HepG2 (cell line): ENCODE data around the gene VCAN. TPM values are rescaled to one million over a fixed set of nuclear protein-coding genes. Genes with fewer than 3 reads are reported as not detected.

ENCODE experiments used
- ATAC-seq: fragments of 200-7000 bp; cut with Tn5 transposase; 3 replicates; pipeline ENCODE4 v1.9.1; 2020; ENCODE audit warnings: mild to moderate bottlenecking, moderate library complexity
- BruUV-seq: library from RNA; stranded (reverse); fragments of 400-500 nt; replicated peaks from 2 replicates; lab custom pipeline; 2021; lab: Mats Ljungman, UMichigan
- CTCF ChIA-PET: fragments of 300-600 bp; formaldehyde crosslinking; extraction: SDS; loops from one replicate; lab custom pipeline; 2021; ENCODE audit warnings: low total read pairs, inconsistent platforms, low intra/inter-chr PET ratio; lab: Yijun Ruan, JAX
- POLR2A ChIA-PET: fragments of 350-600 bp; sonication (Branson Sonifier 250); formaldehyde crosslinking; loops from one replicate; lab custom pipeline; 2020; ENCODE audit warnings: antibody characterized with exemption, inconsistent platforms; lab: Yijun Ruan, JAX
- DNase-seq: peaks from one replicate; pipeline ENCODE4 v3.0.0-alpha.2; 2015; ENCODE audit warnings: low spot score
- FAIRE-seq: peaks from 3 replicates; lab custom pipeline; 2011; peaks lifted over from hg19 to GRCh38; lab: Jason Lieb, UNC
- H2AFZ ChIP-seq: one replicate; pipeline ENCODE4 v1.6.1; 2011; ENCODE audit warnings: low read length, inconsistent platforms
- H3K27ac ChIP-seq: fragments of 300-600 bp; 3 replicates; pipeline ENCODE4 v1.8.0; 2011; ENCODE audit warnings: mixed run types, mild to moderate bottlenecking, mixed read lengths, low read length, inconsistent platforms; ENCODE audit not compliant: insufficient read depth; ENCODE audit errors: extremely low read length
- H3K27me3 ChIP-seq, 2 experiments: fragments of 200-600 bp in 1 of 2; 2 replicates in 1 of 2; 3 replicates in 1 of 2; pipeline versions ENCODE4 v1.6.0 to v1.8.0; 2011; ENCODE audit warnings: low read length in 2 of 2, mild to moderate bottlenecking in 2 of 2, moderate library complexity in 2 of 2, inconsistent platforms in 1 of 2; ENCODE audit not compliant: insufficient read depth in 2 of 2, control insufficient read depth in 1 of 2
- H3K36me3 ChIP-seq, 2 experiments: fragments of 200-600 bp in 1 of 2; replicated peaks in 1 of 2; 2 replicates in 1 of 2; 3 replicates in 1 of 2; pipeline versions ENCODE4 v1.5.1 to v1.8.0; 2011; ENCODE audit warnings: low read length in 2 of 2, inconsistent platforms in 1 of 2; ENCODE audit not compliant: insufficient read depth in 2 of 2, control insufficient read depth in 1 of 2
- H3K4me1 ChIP-seq: 2 replicates; pipeline ENCODE4 v1.5.1; 2012; ENCODE audit warnings: low read length, inconsistent platforms; ENCODE audit not compliant: insufficient read depth
- H3K4me2 ChIP-seq: 2 replicates; pipeline ENCODE4 v1.6.0; 2011; ENCODE audit warnings: low read depth, low read length, inconsistent platforms
- H3K4me3 ChIP-seq, 3 experiments: fragments of 200-600 bp in 1 of 3; sonication (generic), shearing (Covaris generic) in 1 of 3; replicated peaks in 1 of 3; 2 replicates each; pipeline ENCODE4 v1.5.1; 2011 to 2016; ENCODE audit warnings: low read length in 3 of 3, inconsistent platforms in 2 of 3, low read depth in 2 of 3, mild to moderate bottlenecking in 2 of 3, control low read depth in 1 of 3, mixed read lengths in 1 of 3; ENCODE audit not compliant: insufficient read depth in 1 of 3
- H3K79me2 ChIP-seq: one replicate; pipeline ENCODE4 v1.6.1; 2011; ENCODE audit warnings: low read length, inconsistent platforms; ENCODE audit not compliant: insufficient read depth
- H3K9ac ChIP-seq: 2 replicates; pipeline ENCODE4 v1.6.0; 2011; ENCODE audit warnings: mild to moderate bottlenecking, low read depth, low read length, inconsistent platforms; ENCODE audit not compliant: insufficient read depth
- H3K9me3 ChIP-seq: 2 replicates; pipeline ENCODE4 v1.5.1; 2012; ENCODE audit warnings: mild to moderate bottlenecking, low read length
- H4K20me1 ChIP-seq: 2 replicates; pipeline ENCODE4 v1.6.0; 2011; ENCODE audit warnings: inconsistent platforms, mild to moderate bottlenecking, low read length, moderate library complexity; ENCODE audit not compliant: insufficient read depth
- BORCS8-MEF2B ChIP-seq: sonication (generic); formaldehyde crosslinking; IDR thresholded peaks from 2 replicates; pipeline ENCODE4 v1.8.0; 2022; ENCODE audit warnings: mild to moderate bottlenecking, missing genetic modification reagents
- NCOA1 ChIP-seq: sonication (generic); formaldehyde crosslinking; IDR thresholded peaks from 2 replicates; pipeline ENCODE4 v1.9.0; 2021; ENCODE audit warnings: missing genetic modification reagents
- WGBS: methylation state at CpG from one replicate; pipeline ENCODE4 v1.1.6; 2017; ENCODE audit warnings: low lambda C conversion rate; 5-methylcytosine and 5-hydroxymethylcytosine counted together
- in situ Hi-C: cut with HindIII; loops from 2 replicates; pipeline ENCODE4 v1.10.0; 2017; ENCODE audit warnings: low pct_unique_long_range_greater_than_20kb; ENCODE audit not compliant: extremely low pct_ligation_motif_present
- intact Hi-C: fragments of 100-400 bp; cut with micrococcal nuclease; formaldehyde crosslinking; loops from one replicate; pipeline ENCODE4 v1.10.0; 2022; ENCODE audit not compliant: unreplicated experiment
- polyA plus RNA-seq, 8 experiments: library from polyadenylated mRNA; depleted of rRNA in 3 of 8; stranded (reverse) in 7 of 8; unstranded in 1 of 8; fragments of >200 nt; fragmentation: Illumina TruSeq in 4 of 8; extraction: Trizol in 4 of 8; gene quantifications; 2 replicates each; pipeline versions ENCODE4 v1.2.1 to v1.2.3, GENCODE V29; 2011 to 2016; ENCODE audit warnings: low read depth in 4 of 8, missing spikeins in 1 of 8, mixed read lengths in 1 of 8; ENCODE audit not compliant: insufficient read depth in 1 of 8
- total RNA-seq, 5 experiments: library from RNA; depleted of rRNA; stranded (reverse); fragments of >200 nt; fragmentation: Illumina TruSeq; extraction: Trizol; gene quantifications; 2 replicates each; pipeline ENCODE4 v1.2.3, GENCODE V29; 2016; ENCODE audit warnings: low read depth in 1 of 5
- TF ChIP-seq, protein P1 (sequence below): sonication (generic); formaldehyde crosslinking; IDR thresholded peaks from 2 replicates; pipeline ENCODE4 v1.4.0; 2020; ENCODE audit warnings: mild to moderate bottlenecking, missing genetic modification reagents, borderline replicate concordance

VCAN gene
- total and polyA plus RNA-seq, 2 of the 13 experiments (the other 11 are each of a cell fraction or from before 2014, with no cell fraction given): 1.2 to 3.5 TPM

DNA sequence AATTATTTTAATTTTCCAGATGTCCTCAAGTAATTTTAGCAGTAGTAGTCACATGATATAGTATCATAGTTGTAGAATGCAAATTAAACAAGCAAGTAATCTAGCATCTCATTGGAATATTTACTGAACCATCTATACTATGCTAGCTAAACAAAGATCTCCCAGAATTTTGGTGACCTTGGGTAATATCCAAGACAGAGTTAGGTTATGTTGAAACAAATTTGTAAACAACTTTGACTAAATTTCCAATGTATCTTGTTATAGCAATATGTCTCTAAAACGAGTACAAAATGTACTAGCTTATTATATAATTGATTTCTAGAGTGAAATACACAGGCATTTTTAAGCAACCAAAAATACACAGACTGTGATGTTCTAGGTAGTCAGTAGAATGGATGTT lies 41.5 kb downstream of the VCAN start (continued):
- TF ChIP-seq, protein P1, sequence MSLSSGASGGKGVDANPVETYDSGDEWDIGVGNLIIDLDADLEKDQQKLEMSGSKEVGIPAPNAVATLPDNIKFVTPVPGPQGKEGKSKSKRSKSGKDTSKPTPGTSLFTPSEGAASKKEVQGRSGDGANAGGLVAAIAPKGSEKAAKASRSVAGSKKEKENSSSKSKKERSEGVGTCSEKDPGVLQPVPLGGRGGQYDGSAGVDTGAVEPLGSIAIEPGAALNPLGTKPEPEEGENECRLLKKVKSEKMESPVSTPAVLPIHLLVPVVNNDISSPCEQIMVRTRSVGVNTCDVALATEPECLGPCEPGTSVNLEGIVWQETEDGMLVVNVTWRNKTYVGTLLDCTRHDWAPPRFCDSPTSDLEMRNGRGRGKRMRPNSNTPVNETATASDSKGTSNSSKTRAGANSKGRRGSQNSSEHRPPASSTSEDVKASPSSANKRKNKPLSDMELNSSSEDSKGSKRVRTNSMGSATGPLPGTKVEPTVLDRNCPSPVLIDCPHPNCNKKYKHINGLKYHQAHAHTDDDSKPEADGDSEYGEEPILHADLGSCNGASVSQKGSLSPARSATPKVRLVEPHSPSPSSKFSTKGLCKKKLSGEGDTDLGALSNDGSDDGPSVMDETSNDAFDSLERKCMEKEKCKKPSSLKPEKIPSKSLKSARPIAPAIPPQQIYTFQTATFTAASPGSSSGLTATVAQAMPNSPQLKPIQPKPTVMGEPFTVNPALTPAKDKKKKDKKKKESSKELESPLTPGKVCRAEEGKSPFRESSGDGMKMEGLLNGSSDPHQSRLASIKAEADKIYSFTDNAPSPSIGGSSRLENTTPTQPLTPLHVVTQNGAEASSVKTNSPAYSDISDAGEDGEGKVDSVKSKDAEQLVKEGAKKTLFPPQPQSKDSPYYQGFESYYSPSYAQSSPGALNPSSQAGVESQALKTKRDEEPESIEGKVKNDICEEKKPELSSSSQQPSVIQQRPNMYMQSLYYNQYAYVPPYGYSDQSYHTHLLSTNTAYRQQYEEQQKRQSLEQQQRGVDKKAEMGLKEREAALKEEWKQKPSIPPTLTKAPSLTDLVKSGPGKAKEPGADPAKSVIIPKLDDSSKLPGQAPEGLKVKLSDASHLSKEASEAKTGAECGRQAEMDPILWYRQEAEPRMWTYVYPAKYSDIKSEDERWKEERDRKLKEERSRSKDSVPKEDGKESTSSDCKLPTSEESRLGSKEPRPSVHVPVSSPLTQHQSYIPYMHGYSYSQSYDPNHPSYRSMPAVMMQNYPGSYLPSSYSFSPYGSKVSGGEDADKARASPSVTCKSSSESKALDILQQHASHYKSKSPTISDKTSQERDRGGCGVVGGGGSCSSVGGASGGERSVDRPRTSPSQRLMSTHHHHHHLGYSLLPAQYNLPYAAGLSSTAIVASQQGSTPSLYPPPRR: no peak
- no peak for TF ChIP-seq NCOA1 (CRISPR knock-in tag)

DNA sequence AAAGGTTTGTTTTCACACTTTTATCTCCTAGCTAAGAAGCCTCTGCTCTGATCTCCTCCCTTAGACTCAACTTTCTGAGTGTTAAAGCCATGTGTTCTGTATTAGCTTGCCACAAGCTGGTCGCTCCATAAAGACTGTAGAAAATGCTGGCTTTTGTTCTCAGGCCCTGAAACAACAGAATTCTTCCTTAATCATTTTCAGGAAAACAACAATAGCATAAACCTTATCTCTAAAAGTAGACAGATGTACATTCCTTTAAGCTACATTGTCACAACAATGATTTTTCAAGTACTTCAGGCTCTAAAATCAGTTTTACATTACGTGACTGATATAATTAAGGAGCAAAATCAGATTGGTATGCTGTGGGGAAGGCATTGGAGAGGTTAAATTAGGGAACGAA lies 41.9 kb downstream of the VCAN start:
- H3K9me3 ChIP-seq: no peaks in the 10 kb centered on the region
- ChIA-PET CTCF (no interaction called here), POLR2A (no interaction called here)
- H3K79me2 ChIP-seq: no peaks in the 10 kb centered on the region
- no peak for DNase-seq
- no peak overlapping the region for H3K9ac ChIP-seq
- in situ Hi-C loops: no loop called here
- H2AFZ ChIP-seq: no peak overlapping the region
- no TSS peak for BruUV-seq
- no peak for FAIRE-seq
- 42% methylated on average over 3 of the region's 3 CpGs for WGBS
- H3K27me3 ChIP-seq: no peaks in the 10 kb centered on the region
- no peak for ATAC-seq
- TF ChIP-seq BORCS8-MEF2B: no peak
- H3K27ac ChIP-seq: no peak overlapping the region
- no peaks in the 10 kb centered on the region for H4K20me1 ChIP-seq
- H3K36me3 ChIP-seq: no peaks in the 10 kb centered on the region
- no peak overlapping the region for H3K4me3 ChIP-seq
- no peaks in the 10 kb centered on the region for H3K4me1 ChIP-seq
- intact Hi-C loops: no loop called here
- no peak overlapping the region for H3K4me2 ChIP-seq
